Fibroblast of skin of back (primary cell): ENCODE measurements around the gene RABL3. TPM values are rescaled to one million over a fixed set of nuclear protein-coding genes. Genes with fewer than 3 reads are reported as not detected.
"Not testable (repeated sequence)": the region's sequence is repeated elsewhere in the genome, so short reads cannot be mapped to it uniquely, and the experiment has no call there.

Source experiments
- DNase-seq: peaks from one replicate; pipeline ENCODE4 v3.0.0-alpha.2; 2013
- polyA plus RNA-seq, 2 experiments: library from polyadenylated mRNA; unstranded; fragments of 120-200 nt; gene quantifications; one replicate each; pipeline ENCODE4 v1.2.1, GENCODE V29; 2013; ENCODE audit not compliant: insufficient read length in 2 of 2

Gene RABL3
- 19.0 TPM for polyA plus RNA-seq (2013, experiment 1 of 2; ENCODE audit: insufficient read length)
- polyA plus RNA-seq (2013, experiment 2 of 2; ENCODE audit: insufficient read length) = 18.2 TPM

DNA sequence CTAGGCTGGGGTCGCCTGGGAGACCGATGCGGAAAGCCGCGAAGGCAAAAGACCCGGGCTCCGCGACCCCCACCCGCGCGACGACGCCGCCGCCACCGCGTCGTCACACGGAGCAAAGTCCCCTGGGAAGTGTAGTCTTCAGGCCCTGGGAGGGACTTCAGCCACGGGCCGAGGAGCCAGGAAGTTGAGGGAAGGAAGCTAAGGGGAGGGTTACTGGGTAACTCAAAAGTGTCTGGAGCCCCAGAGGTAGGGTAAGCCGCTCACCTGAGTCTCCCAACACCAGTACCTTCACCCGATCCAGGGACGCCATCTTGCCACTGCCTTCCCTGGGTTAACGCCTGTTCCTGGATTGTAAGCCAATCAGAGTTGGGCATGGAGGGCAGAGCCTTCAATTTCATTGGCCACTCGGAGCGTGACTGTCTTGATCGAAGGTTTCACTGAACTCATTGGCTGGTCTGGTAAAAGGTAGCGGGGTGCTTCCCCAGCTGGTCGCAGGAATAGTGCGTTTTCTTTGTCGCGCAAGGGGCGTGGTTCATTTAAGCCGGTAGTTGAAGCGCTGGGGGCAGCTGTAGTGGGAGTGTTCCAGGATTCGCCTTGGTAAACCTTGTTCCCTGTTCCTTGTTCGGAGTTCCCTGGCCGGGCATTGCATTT, at the start of gene RABL3, which contains the start of gene GTF2E1:
TSS of gene RABL3 (minus strand) at position 319 of the 651 bp plus-strand sequence. CDS start at position 310, 9 bp downstream.
TSS of gene GTF2E1 (plus strand) at position 547 of the 651 bp plus-strand sequence. CDS start 7,809 bp downstream, outside the sequence.
- peak; percentile 100 for DNase-seq

- DNase-seq = peak; percentile 91
Observed at GRCh38 chr3:120791913-120792312, 49.6 kb upstream of the RABL3 start.

DNA sequence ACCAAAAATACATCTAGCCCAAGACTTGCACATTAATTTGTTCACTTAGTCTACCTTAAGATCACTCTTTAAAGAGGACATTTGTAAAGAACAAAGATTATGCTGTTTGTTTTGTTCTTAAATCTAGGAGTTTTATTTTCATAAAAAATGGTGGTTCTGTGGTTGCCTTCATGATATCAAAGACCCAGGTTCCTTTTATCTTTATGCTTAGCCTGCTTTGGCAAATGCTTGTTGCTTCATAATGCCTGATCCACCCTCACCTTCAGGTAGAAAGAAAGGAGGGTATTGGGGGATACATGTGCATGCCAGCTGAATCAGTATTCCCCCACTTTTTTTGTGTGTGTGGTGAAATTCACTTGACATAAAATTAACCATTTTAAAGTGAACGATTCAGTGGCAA, 48.7 kb upstream of the RABL3 start:
- DNase-seq = no peak

DNA sequence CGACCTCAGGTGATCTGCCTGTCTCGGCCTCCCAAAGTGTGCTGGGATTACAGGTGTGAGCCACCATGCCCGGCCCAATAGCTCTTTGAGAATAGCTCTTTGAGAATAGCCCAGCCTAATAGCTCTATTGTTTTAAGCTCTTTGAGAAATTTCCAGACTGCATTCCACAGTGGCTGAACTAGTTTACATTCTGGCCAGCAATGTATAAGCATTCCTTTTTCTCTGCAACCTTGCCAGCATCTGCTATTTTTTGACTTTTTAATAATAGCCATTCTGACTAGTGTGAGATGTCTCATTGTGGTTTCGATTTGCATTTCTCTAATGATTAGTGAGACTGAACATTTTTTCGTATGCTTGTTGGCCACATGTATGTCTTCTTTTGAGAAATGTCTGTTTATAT, 43.5 kb upstream of the RABL3 start:
- DNase-seq = peak; percentile 77

GRCh38 chr3:120780977-120781376, 38.7 kb upstream of the RABL3 start:
- DNase-seq = peak; percentile 74

DNA sequence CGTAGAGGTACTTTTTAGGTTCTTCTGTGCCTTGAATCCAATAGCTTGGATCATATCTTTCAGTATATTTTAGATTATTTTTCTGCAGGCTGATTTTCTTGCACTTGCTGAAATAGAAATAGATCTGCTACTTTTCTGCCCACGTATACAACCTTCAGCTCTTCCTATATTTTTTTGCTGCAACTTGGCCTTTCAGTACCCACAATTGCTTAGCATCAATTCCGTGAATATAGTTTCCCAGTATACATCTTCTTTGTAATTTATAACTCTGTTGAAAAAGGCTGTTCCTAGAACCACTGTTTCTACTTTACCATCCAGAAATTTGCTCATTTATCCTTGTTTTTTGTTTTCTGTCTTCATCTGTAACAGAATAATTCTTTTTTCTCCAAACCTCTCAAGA, 36.5 kb upstream of the RABL3 start:
- no peak for DNase-seq

DNA sequence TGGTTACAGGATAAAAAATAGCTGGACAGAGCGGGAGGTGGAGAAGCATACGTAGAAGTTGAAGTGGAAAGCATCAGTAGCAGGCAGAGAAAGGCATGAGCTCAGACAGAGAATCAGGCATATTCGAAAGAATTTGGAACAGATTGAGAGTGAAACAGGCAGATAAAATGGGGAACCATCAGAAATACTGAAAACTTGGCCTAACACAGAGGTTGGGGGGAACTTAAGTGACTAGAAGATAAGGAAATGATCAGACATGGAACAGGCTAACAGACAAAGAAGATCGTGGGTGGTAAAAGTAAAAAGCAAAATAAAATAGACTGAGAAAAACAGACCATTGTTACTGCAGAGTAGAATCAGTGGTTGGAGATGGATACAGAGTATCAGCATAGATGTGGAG, 33.1 kb upstream of the RABL3 start:
- DNase-seq = no peak

GRCh38 chr3:120773932-120774331, 31.6 kb upstream of the RABL3 start:
- DNase-seq = no peak

DNA sequence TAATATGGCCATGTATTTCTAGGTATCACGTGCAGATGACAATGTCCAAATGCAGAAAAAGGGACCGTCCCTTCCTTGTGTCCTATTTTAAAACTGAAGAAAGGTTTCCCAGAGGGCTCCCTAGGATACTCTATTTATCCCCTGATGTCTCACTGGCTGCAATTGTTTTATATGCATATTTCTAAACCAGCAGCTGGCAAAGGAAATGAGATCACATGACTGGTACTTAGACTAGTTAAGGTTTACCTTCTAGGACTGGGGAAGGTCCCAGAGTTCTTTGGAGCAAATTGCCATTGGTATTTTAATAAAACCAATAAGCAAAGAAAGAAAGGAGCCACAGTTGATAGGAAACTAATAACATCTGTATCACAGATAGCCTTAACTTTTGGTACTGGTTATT, 29.8 kb upstream of the RABL3 start:
- DNase-seq = no peak

DNA sequence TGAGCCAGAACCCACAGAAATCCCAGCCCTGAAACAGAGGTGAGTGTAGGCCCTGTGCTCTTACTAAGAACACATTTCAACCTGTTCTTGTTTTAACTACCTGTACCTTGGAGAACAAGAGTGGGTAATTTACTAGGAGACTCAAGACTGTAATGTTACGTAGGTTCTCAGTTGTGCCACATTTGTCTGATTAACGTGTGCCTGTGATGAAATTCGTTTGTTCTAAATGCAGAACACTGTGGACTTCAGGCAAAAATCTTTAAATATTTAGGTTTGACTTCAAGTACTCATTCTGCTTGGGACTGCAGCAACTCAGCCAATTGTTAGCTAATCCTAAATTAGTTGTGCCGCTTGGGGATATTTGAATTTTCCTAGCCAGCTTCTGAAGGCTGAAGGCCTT, 28.6 kb upstream of the RABL3 start:
- DNase-seq = no peak

DNA sequence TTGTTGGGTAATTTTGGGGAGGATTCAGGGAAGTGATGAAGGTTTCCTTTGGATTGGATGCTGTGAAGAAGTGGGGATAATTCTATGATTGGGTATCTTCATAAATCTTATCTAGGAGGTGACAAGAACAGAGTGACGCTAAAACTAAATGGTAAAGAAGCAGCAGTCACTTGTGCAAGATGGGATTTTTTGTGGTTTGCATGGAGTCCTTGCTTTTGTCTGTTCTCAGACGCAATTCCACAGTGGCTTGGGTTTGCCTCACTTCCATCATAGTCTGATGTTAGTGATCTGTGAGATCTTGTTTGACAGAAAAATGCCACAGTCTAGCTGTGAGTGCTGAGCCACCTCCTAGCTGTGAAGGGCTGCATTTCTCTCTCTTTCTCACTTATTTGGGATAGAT, 27.1 kb upstream of the RABL3 start:
- DNase-seq = no peak

DNA sequence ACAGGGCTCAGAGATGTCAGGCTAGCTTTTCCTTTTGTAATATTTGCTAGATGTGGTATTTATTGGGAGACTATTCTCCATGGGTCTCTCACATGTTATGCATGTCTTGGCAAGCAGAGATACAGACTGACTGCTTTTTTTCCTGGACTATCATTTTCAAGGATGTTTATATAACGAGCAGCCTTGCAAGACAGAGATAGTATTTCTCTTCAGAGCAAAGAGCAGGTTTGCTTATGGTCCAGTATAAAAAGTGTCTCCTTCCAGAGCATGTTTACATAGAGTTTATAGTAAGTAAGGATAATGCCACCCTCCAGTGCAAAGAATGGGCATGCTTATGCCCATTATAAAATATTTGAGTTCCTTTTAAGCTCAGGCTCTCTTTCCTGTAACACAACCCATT, 24.8 kb upstream of the RABL3 start:
- DNase-seq = peak; percentile 3

GRCh38 chr3:120766576-120766975, 24.3 kb upstream of the RABL3 start:
- no peak for DNase-seq

DNA sequence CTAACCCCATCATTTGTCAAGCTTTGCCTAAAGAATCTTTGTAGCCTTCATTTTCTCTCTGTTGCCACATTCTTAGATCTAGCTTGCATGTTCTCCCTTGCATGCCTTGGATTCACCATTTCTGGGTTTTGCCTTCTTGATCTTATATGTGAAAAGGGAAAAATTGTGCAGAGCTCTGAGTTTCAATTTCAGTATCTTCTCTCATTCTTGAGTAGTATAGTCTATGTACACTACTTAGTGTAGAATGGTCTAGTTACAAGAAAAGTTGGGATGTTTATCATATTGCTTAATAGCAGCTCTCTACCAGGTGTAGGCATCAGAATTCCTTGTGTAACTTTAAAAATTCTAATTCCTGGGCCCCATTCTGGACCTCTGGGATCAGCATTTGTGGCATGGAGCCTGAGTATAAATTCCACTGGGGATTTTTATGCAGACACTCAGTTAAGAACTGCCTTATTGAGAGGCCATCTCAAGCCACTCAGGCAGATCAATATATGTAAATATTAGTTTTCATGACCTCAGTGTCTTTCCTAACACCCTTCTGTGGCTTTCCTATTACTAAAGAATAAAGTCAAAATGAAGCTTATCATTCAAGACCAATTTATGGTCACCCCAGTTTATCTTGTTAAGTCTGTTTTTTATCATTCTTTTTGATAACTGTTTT, 23.6 kb upstream of the RABL3 start:
- no peak for DNase-seq

GRCh38 chr3:120764206-120764605, 21.9 kb upstream of the RABL3 start:
- peak; percentile 37 for DNase-seq

GRCh38 chr3:120763601-120764000, 21.3 kb upstream of the RABL3 start:
- DNase-seq = peak; percentile 16

GRCh38 chr3:120762615-120763014, 20.3 kb upstream of the RABL3 start:
- DNase-seq = peak; percentile 89

DNA sequence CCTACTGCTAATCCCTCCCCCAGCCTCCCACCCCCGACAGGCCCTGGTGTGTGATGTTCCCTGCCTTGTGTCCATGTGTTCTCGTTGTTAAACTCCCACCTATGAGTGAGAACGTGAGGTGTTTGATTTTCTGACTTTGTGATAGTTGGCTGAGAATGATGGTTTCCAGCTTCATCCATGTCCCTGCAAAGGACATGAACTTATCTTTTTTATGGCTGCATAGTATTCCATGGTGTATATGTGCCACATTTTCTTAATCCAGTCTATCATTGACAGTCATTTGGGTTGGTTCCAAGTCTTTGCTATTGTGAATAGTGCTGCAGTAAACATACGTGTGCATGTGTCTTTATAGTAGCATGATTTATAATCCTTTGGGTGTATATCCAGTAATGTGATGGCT, 16.2 kb upstream of the RABL3 start:
- not testable (repeated sequence) for DNase-seq

DNA sequence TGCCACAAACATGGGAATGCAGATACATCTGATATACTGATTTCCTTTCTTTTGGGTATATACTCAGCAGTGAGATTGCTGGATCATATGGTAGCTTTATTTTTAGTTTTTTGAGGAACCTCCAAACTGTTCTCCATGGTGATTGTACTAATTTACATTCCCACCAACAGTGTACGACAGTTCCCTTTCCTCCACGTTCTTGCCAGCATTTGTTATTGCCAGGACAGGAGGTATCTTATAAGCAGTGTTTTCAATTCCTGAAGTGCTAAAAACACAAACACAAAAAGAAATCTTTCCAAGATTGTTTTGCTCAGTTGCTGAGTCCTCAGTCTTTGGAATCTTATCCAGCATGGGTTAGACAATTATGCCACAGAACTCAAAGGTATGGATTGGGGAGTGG, 13.7 kb upstream of the RABL3 start:
- DNase-seq = no peak

DNA sequence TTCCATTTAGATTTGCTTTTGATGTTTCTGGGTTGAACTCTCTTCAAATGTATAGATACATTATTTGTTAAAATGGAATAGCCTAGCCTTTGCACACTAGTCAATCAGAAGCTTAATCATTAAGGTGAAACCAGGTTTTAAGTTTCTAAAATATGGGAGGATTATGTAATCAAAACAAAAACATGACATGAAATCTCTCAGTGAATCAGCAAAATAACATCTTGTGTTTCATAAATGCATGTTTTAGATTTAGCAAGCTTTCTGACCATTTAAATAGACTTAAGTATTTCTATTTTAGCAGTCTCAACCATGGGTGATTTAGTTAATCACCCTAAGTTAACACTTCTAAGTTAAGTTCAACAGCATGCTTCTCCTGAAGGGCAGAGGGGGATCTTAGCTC, 11.5 kb upstream of the RABL3 start:
- no peak for DNase-seq

GRCh38 chr3:120752865-120753264, 10.5 kb upstream of the RABL3 start:
- no peak for DNase-seq

DNA sequence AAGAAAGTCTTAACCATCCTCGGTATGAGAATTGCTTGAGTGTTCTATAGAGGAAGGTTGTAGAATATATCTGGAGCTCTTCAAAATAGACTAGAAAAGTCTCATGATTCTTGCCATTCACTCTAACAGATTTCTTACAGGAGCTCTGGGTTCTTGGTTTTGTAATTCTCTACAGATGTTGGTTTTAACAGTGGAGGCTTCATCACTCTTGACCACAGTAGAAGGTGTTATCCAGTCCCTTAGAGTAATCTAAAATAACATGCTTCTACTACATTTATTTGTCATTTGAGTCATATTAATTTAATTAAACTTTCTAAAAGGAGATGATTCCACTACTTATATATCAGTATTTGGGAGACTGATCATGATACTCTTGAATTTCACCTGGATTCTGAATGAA, 9.9 kb upstream of the RABL3 start:
- no peak for DNase-seq

- DNase-seq = no peak
Observed at GRCh38 chr3:120749843-120750242, 7.5 kb upstream of the RABL3 start.

DNA sequence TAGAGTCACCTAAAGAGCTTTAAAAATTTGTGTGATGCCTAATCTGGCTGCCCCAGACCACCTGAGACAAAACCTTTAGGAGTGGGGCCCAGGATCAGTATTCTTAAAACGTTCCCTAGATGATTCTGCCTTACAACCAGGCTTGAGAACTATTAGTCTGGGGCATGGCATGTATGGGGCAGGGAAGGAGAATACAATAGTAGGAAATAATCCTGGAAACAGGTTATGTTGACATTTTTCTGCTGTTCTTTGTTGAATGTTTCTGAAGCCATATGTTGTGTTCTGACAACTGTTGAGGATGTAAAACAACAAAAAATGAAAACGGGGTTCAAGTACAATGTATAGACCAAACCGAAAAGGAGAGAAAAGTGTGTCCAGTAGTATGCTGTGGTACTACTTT, 3.1 kb upstream of the RABL3 start:
- DNase-seq = no peak
